Measurements from ENCODE around the gene TMEM9.

- TF ChIP-seq CEBPB (IDR thresholded peaks at IDR 0.05; ENCODE audit: low read depth, low read length) (no peak), GABPA (IDR thresholded peaks at IDR 0.05; ENCODE audit: borderline replicate concordance, insufficient read depth, low read length) (no peak), POLR2A (IDR thresholded peaks at IDR 0.05; ENCODE audit: control extremely low read depth in 1 of 2, low read depth in 2 of 2, low read length in 2 of 2) (no peak), CREB1 (IDR thresholded peaks at IDR 0.05) (no peak)
These were observed 13.9 kb downstream of the TMEM9 start for GRCh38 chr1:201140235-201140940.
